HG03135 (cell line): ENCODE results near the gene FEN1.

Source experiments
- ATAC-seq: cut with Tn5 transposase; IDR thresholded peaks from one replicate; pipeline ENCODE4 v1.9.1; 2021; ENCODE audit warnings: mild to moderate bottlenecking, moderate library complexity; ENCODE audit not compliant: unreplicated experiment

FEN1 gene

GRCh38 chr11:61774411-61774810, 18.3 kb upstream of the FEN1 start:
- ATAC-seq = no peak

- ATAC-seq = no peak
These were observed 17.6 kb upstream of the FEN1 start for GRCh38 chr11:61775106-61775505.

GRCh38 chr11:61775606-61776554, 16.8 kb upstream of the FEN1 start:
- ATAC-seq = no peak

GRCh38 chr11:61776561-61777075, 16.1 kb upstream of the FEN1 start:
- peak; percentile 49 for ATAC-seq

- no peak for ATAC-seq
These were observed 15.2 kb upstream of the FEN1 start for GRCh38 chr11:61777234-61778090.

GRCh38 chr11:61778357-61778886, 14.3 kb upstream of the FEN1 start:
- no peak for ATAC-seq

GRCh38 chr11:61778920-61779650, 13.6 kb upstream of the FEN1 start:
- ATAC-seq = no peak

- no peak for ATAC-seq
These were observed 12.8 kb upstream of the FEN1 start for GRCh38 chr11:61779666-61780525.

GRCh38 chr11:61780581-61781162, 12.0 kb upstream of the FEN1 start:
- no peak for ATAC-seq

GRCh38 chr11:61781585-61781984, 11.1 kb upstream of the FEN1 start:
- ATAC-seq = no peak

GRCh38 chr11:61782299-61782698, 10.4 kb upstream of the FEN1 start:
- ATAC-seq = no peak

GRCh38 chr11:61782841-61783240, 9.9 kb upstream of the FEN1 start:
- ATAC-seq = no peak

GRCh38 chr11:61783717-61784505, 8.8 kb upstream of the FEN1 start:
- ATAC-seq = no peak

GRCh38 chr11:61784506-61784805, 8.3 kb upstream of the FEN1 start:
- no peak for ATAC-seq

- no peak for ATAC-seq
These were observed 6.8 kb upstream of the FEN1 start for GRCh38 chr11:61785837-61786402.

- ATAC-seq = no peak
These were observed 4.7 kb upstream of the FEN1 start for GRCh38 chr11:61787928-61788491.

- peak; percentile 34 for ATAC-seq
These were observed 888 bp upstream of the FEN1 start for GRCh38 chr11:61791737-61792309.
